MM.1S (cell line): ENCODE data around the gene RNF34.

Source experiments
- DNase-seq: peaks from one replicate; pipeline ENCODE4 v3.0.0-alpha.2; 2015
- H2AFZ ChIP-seq: fragments of 300-600 bp; sonication (generic); 2 replicates; pipeline ENCODE4 v1.6.0; 2016; ENCODE audit warnings: antibody characterized with exemption, low read length
- H3F3A ChIP-seq: fragments of 300-600 bp; sonication (generic); 2 replicates; pipeline ENCODE4 v1.6.1; 2016; ENCODE audit warnings: mild to moderate bottlenecking, antibody characterized with exemption, low read length, moderate library complexity, mixed read lengths; ENCODE audit not compliant: insufficient read depth
- H3K27ac ChIP-seq: fragments of 300-600 bp; sonication (generic); 2 replicates; pipeline ENCODE4 v1.5.1; 2016; ENCODE audit warnings: mild to moderate bottlenecking, low read length
- H3K27me3 ChIP-seq: fragments of 300-600 bp; sonication (generic); replicated peaks from 2 replicates; pipeline ENCODE4 v1.6.0; 2016; ENCODE audit warnings: low read length; ENCODE audit not compliant: insufficient read depth
- H3K36me3 ChIP-seq: fragments of 300-600 bp; sonication (generic); replicated peaks from 2 replicates; pipeline ENCODE4 v1.6.1; 2016; ENCODE audit warnings: mild to moderate bottlenecking, low read length, mixed read lengths; ENCODE audit not compliant: insufficient read depth
- H3K4me1 ChIP-seq: fragments of 300-600 bp; sonication (generic); 2 replicates; pipeline ENCODE4 v1.6.1; 2016; ENCODE audit warnings: low read length, mixed read lengths
- H3K4me2 ChIP-seq: fragments of 300-600 bp; sonication (generic); 2 replicates; pipeline ENCODE4 v1.6.0; 2016; ENCODE audit warnings: low read depth, low read length
- H3K4me3 ChIP-seq: fragments of 300-600 bp; sonication (generic); 2 replicates; pipeline ENCODE4 v1.5.1; 2016; ENCODE audit warnings: low read length, mixed read lengths
- H3K79me2 ChIP-seq: fragments of 300-600 bp; sonication (generic); 2 replicates; pipeline ENCODE4 v1.6.1; 2016; ENCODE audit warnings: mixed run types, low read length, mixed read lengths
- H3K9ac ChIP-seq: fragments of 300-600 bp; sonication (generic); 2 replicates; pipeline ENCODE4 v1.6.1; 2016; ENCODE audit warnings: low read length, mixed read lengths
- H3K9me2 ChIP-seq: fragments of 300-600 bp; sonication (generic); replicated peaks from 2 replicates; pipeline ENCODE4 v1.6.1; 2016; ENCODE audit warnings: mild to moderate bottlenecking, low read length, mixed read lengths; ENCODE audit not compliant: insufficient read depth
- H3K9me3 ChIP-seq: fragments of 300-600 bp; sonication (generic); replicated peaks from 2 replicates; pipeline ENCODE4 v1.6.1; 2016; ENCODE audit warnings: mild to moderate bottlenecking, low read length, mixed read lengths; ENCODE audit not compliant: insufficient read depth
- H4K20me1 ChIP-seq: fragments of 300-600 bp; sonication (generic); 2 replicates; pipeline ENCODE4 v1.6.1; 2016; ENCODE audit warnings: mild to moderate bottlenecking, low read length, moderate library complexity, mixed read lengths; ENCODE audit not compliant: insufficient read depth
- EZH2 ChIP-seq: fragments of 300-600 bp; sonication (generic); optimal IDR thresholded peaks from 2 replicates; pipeline ENCODE3; 2017; ENCODE audit warnings: low read depth, mild to moderate bottlenecking, antibody characterized with exemption, low read length, mixed read lengths
- EZH2phosphoT487 ChIP-seq: fragments of 300-600 bp; sonication (generic); IDR thresholded peaks from 2 replicates; pipeline ENCODE4 v1.6.1; 2018; ENCODE audit warnings: antibody characterized with exemption, low read length
- TF ChIP-seq, protein P1 (sequence below): fragments of 300-600 bp; sonication (generic); IDR thresholded peaks from 2 replicates; pipeline ENCODE4 v1.5.1; 2016; ENCODE audit warnings: antibody characterized with exemption, low read length, mixed read lengths

Gene RNF34

GRCh38 chr12:121432740-121433480, 33.0 kb downstream of the RNF34 start:
- Histone ChIP-seq H3K4me2 (no peak overlapping the region), H3K4me3 (no peak overlapping the region), H3K36me3 (no peaks in the 10 kb centered on the region), H3K9me2 (no peaks in the 10 kb centered on the region), H2AFZ (no peak overlapping the region), H3K9ac (no peak overlapping the region), H3F3A (no peaks in the 10 kb centered on the region), H3K79me2 (no peaks in the 10 kb centered on the region), H3K4me1 (no peaks in the 10 kb centered on the region), H3K9me3 (no peaks in the 10 kb centered on the region), H3K27me3 (no peaks in the 10 kb centered on the region), H4K20me1 (no peaks in the 10 kb centered on the region), H3K27ac (no peak overlapping the region)
- TF ChIP-seq EZH2phosphoT487 (no peak), EZH2 (no peak)
- TF ChIP-seq, protein P1, sequence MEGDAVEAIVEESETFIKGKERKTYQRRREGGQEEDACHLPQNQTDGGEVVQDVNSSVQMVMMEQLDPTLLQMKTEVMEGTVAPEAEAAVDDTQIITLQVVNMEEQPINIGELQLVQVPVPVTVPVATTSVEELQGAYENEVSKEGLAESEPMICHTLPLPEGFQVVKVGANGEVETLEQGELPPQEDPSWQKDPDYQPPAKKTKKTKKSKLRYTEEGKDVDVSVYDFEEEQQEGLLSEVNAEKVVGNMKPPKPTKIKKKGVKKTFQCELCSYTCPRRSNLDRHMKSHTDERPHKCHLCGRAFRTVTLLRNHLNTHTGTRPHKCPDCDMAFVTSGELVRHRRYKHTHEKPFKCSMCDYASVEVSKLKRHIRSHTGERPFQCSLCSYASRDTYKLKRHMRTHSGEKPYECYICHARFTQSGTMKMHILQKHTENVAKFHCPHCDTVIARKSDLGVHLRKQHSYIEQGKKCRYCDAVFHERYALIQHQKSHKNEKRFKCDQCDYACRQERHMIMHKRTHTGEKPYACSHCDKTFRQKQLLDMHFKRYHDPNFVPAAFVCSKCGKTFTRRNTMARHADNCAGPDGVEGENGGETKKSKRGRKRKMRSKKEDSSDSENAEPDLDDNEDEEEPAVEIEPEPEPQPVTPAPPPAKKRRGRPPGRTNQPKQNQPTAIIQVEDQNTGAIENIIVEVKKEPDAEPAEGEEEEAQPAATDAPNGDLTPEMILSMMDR, result no peak
- DNase-seq, result no peak

- no peak overlapping the region for H3K9ac ChIP-seq
- H3K9me2 ChIP-seq, result no peaks in the 10 kb centered on the region
- no peak overlapping the region for H3K27ac ChIP-seq
- H3K36me3 ChIP-seq, result no peaks in the 10 kb centered on the region
- H3K9me3 ChIP-seq, result no peaks in the 10 kb centered on the region
- TF ChIP-seq, protein P1, result no peak
- TF ChIP-seq EZH2, result no peak
- no peak for TF ChIP-seq EZH2phosphoT487
- H3K4me1 ChIP-seq, result no peaks in the 10 kb centered on the region
- no peak overlapping the region for H3K4me2 ChIP-seq
- no peak overlapping the region for H3K4me3 ChIP-seq
- no peak for DNase-seq
- H4K20me1 ChIP-seq, result no peaks in the 10 kb centered on the region
- no peaks in the 10 kb centered on the region for H3K27me3 ChIP-seq
- H2AFZ ChIP-seq, result no peak overlapping the region
- no peaks in the 10 kb centered on the region for H3K79me2 ChIP-seq
- H3F3A ChIP-seq, result no peaks in the 10 kb centered on the region
Measured at GRCh38 chr12:121436706-121437105, 36.8 kb downstream of the RNF34 start.

DNA sequence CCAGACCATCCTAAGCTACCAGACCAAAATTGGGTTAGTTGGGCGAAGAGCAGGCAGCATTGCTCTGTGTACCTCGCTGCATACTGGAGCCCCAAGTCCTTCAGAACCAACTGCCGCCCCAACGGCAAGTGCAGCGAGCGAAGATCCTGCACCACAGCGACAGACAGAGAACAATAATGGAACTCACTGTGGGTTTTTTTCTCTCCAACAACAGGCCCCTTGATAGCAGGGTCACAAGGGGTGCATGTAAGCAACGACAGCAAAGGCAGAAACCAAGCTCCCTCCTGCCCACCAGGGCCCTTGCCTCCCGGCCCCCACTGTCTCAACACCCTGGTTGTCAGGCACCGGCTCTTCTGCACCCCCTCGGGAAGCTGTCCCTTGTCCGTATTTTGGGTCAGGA, 39.0 kb downstream of the RNF34 start:
- H3K4me1 ChIP-seq, result no peaks in the 10 kb centered on the region
- H3K79me2 ChIP-seq, result no peaks in the 10 kb centered on the region
- no peak overlapping the region for H3K27ac ChIP-seq
- H3K9me2 ChIP-seq, result no peaks in the 10 kb centered on the region
- no peak for TF ChIP-seq EZH2phosphoT487
- TF ChIP-seq, protein P1, result no peak
- TF ChIP-seq EZH2, result no peak
- H3K4me3 ChIP-seq, result no peak overlapping the region
- H4K20me1 ChIP-seq, result no peaks in the 10 kb centered on the region
- no peaks in the 10 kb centered on the region for H3F3A ChIP-seq
- no peak overlapping the region for H3K9ac ChIP-seq
- no peak for DNase-seq
- no peak overlapping the region for H2AFZ ChIP-seq
- no peaks in the 10 kb centered on the region for H3K36me3 ChIP-seq
- no peak overlapping the region for H3K4me2 ChIP-seq
- no peaks in the 10 kb centered on the region for H3K27me3 ChIP-seq
- H3K9me3 ChIP-seq, result no peaks in the 10 kb centered on the region
